DMS53 treated with DMSO at 0.1 percent for 48 hours (cell line): ENCODE measurements around the gene COP1.
"Not testable (repeated sequence)": the region's sequence is repeated elsewhere in the genome, so short reads cannot be mapped to it uniquely, and the experiment has no call there.

Experiments
- DNase-seq: peaks from one replicate; lab custom pipeline; 2025; ENCODE audit not compliant: unreplicated experiment; lab: John Stamatoyannopoulos, UW

Gene COP1

DNA sequence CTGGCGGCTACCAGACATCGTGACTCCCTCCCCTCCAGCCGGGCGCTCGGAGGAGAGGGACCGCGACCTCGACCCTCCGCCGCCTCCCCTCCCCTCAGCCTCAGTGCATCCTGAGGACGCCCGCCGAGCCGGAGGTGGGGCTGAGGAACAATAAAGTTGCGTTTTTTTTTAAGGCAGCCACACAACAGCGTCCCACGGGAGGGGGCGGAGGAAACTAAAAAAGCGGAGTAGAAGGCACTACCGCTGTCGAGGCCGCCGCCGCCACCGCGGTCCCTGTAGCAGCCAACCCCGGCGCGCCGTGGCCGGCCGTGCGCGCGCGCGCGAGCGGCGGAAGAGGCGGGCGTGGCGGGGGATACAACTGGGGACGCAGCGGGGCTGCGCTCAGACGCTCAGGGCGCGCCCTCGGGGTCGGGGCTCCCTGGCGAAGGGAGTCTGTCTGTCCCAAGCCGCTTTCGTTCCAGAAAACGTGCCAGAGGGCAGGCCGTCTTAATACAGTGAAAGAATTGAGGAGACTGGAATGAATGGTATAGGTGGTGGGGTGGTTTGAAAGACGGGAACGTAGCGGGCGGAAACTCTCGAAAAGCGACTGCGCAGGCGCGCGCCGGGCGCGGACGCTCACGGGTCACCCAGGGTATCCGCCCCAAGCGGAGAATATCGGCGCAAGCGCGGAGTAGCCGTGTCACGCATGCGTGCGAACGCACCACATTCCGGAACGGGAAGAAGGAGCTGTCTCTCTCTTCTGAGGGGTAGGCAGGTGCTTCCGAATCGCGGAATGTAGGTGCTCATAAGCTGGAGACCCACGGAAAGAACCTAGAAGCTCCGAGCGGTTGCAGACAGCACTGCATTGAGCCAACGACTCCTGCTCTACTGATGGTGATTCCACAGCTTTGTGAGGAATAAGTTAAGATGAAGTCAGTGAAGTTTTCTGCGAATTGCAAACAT is at the start of gene COP1:
COP1 (minus strand) TSS at position 326 of the 942 bp plus-strand sequence; CDS start at position 18, 308 bp downstream.
- DNase-seq: peak; percentile 97

- DNase-seq: no peak
Measured at GRCh38 chr1:176252191-176252590, 45.1 kb upstream of the COP1 start.

DNA sequence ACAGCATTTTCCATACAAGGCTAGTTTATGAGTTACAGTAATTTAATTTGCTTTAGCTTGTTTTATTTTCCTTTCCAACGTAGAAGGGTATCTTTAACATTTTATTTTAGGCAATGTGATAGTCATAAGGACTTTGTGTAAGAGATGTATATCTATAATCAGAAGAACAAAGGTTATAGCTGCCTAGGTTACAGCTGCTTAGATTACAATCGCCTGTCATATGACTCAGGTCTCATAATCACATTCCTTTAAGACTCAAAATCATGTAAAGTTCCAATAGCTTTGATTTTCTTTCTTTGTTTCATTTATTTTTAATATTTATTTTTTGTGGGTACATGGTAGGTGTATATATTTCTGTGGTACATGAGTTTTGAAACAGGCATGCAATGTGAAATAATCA is 37.8 kb upstream of the COP1 start:
- no peak for DNase-seq

GRCh38 chr1:176243746-176244145 is 36.7 kb upstream of the COP1 start:
- no peak for DNase-seq

GRCh38 chr1:176241385-176242015 is 34.4 kb upstream of the COP1 start:
- peak; percentile 75 for DNase-seq

GRCh38 chr1:176233657-176234056 is 26.6 kb upstream of the COP1 start:
- not testable (repeated sequence) for DNase-seq

DNA sequence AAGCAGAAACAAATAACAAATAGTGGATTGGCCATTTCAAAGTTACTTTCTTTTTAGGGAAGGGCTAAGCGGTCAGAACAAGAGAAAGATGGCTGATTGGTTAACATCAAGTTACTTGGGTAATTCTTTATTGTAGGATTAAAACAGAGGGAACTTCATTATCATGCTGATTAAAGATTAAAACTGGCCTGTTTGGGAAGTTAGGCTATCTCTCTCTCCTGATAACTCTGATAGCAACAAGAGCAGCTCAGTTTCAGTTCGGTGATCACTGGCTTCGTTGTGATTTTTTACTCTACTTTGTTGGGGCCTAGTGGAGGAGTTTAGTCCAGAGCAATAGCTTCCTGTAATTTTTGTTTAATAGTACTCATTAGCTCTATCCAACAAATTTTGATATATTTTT is 20.5 kb upstream of the COP1 start:
- no peak for DNase-seq

GRCh38 chr1:176225911-176226310 is 18.8 kb upstream of the COP1 start:
- DNase-seq: no peak

DNA sequence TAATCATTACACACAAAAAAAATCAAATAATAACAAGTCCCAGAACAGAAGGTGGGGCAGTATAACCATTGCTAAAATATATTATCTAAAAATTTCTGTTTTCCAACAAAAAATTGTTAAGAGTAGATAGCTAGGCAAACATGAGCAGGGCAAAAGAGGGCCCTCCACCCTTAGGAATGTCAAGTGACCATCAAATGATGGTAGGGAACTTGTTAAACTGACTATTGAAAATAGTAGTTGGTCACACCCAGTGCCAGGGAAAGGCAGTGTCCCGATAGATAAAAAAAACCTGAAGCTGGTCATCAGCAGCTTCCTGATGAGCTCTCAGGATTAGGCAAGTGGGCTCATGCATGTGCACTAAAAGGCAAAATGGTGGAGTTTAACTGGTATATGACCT is 18.4 kb upstream of the COP1 start:
- no peak for DNase-seq

DNA sequence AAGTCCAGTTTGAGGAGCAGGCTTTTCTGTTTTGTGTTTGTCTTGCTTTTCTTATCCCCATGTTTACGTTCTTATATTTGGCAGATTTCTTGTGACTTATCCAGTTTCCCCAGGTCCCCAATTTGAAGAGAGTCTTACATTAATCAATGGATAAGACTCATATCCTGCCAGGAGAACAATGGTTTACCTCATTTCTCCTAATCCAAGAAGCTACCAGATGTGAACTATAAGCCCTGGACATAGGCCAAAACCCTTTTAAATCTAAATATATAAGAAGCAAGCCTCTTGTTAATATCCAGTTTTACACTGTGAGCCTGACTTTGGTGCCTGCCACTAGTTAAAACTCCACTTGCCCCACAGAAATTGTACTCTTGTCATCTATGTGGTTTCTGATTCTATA is 15.1 kb upstream of the COP1 start:
- no peak for DNase-seq

- DNase-seq: no peak
Measured at GRCh38 chr1:176220100-176220689, 13.1 kb upstream of the COP1 start.

DNA sequence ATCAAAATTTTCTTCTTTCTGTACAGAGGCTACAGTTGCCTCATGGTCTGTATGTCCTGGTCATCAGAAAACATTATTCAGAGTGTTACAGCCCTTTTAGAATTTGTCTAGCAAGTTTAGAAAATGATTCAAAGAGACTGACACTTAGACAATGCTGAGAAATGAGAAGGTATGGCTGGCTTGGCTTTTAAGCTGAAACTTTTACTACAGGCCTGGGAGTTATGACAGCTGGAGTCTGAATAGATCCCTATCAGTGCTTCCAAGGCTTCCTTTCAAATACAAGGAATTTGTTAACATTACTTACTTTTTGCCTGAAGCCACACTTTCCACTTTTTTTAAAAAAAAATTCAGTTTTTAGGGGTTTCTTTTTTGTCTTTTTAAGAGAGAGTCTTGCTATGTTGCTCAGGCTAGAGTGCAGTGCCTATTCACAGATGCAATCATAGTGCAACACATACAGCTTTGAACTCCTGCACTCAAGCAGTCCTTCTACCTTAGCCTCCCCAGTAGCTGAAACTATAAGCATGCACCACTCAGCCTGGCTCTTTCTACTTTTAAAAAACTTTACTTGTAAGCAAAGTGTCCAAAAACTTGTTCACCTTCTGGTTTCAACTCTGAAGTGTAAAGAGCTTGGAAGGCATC is 10.5 kb upstream of the COP1 start:
- no peak for DNase-seq

GRCh38 chr1:176216031-176216430 is 8.9 kb upstream of the COP1 start:
- DNase-seq: no peak

DNA sequence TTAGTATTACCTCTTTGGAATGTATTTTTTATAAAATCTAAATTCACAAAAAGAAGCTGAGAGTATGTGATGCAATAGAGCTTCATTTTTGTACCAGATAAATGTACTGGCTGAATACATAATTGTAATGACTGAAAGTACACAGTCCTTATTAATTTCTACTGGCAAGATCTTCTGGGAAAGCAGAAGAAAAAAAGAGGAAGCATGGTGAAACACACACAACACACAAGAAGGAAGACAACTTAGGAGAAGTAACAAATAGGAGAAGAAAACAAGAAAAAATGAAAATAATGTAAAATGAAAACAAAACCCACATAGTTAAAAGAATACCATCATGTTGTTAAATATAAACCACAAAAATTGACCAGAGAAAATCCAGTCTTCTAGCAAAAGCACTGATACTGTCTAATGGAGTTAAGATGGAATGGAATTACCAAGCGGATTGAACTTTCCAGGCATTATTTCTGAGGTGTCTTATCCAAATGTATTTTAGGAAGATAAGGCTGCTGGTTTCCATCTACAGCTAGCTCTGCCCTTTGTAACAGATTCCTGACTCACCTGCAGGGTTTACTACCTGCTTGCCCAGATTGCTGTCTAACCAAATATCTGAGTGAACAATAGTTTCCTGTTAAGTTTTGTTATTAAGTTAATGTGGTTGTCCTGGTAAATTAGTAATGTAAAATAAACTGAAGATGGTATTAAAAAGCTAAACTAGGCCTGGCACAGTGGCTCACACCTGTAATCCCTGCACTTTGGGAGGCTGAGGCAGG is 4.5 kb upstream of the COP1 start:
- DNase-seq: no peak

DNA sequence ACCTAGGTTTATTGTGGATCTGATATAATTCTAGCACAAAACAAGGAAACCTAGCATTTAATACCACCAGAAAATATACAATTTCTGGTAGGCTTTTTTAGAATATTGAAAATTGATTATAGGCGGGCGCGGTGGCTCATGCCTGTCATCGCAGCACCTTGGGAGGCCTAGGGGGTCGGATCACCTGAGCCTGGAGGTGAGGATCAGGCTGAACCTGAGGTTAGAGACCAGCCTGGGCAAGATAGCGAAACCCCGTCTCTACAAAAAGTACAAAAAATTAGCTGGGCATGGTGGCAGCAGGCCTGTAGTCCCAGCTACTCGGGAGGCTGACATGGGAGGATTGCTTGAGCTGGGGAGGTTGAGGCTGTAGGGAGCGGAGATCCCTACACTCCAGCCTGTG is 948 bp upstream of the COP1 start:
- DNase-seq: no peak

GRCh38 chr1:176206006-176206960 is 803 bp downstream of the COP1 start:
- DNase-seq: peak; percentile 16

DNA sequence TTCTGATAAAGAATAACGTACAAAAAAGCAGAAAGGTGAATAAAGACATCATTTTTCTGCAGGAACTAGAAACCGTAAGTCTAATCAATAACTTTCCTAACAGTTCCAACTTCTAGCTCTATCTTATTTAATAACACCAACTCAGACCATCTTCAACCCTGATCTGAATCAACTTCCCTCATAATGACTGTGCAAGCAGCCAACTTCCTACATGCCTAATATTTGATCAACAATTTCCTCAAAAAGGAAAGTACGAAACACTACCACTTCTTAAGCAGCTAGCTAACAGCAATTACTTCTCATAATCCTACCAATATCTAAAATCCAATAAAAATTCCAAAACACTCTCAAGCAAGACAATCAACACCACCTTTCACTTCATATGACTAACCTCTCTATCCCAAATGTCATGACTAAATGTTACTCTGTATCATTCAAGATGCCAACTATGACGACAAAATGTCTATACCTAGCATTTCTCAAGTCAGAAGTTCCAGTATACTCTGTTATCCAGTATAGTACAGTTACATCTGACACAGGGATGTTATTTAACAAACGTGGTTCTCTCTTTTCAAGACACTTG is 1.7 kb downstream of the COP1 start:
- no peak for DNase-seq

DNA sequence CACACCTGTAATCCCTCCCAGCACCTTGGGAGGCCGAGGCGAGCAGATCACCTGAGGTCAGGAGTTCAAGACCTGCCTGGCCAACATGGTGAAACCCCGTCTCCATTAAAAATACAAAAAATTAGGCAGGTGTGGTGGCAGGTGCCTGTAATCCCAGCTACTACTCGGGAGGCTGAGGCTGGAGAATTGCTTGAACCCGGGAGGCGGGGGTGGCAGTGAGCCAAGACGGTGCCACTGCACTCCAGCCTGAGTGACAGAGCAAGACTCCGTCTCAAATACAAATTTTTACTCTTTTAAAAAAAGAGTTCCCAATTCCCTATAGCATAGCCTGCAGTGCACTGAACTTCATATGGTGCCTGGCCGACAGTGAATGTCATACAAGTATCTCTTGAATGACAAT is 2.4 kb downstream of the COP1 start:
- DNase-seq: not testable (repeated sequence)

- DNase-seq: no peak
Measured at GRCh38 chr1:176203735-176204134, 3.4 kb downstream of the COP1 start.
